Testis (tissue), 3 donors: Measurements from ENCODE around the gene SUSD3. TPM values are rescaled to one million over a fixed set of nuclear protein-coding genes. Genes with fewer than 3 reads are reported as not detected.
"Not testable (repeated sequence)": the region's sequence is repeated elsewhere in the genome, so short reads cannot be mapped to it uniquely, and the experiment has no call there.

Experiments
- DNase-seq: peaks from one replicate; pipeline ENCODE4 v3.0.0-alpha.2; 2019
- H3K27ac ChIP-seq, 2 donors: fragments of 200-600 bp; sonication (generic); one replicate each; pipeline ENCODE4 v1.5.1; 2019
- H3K27me3 ChIP-seq: fragments of 200-600 bp; sonication (generic); one replicate; pipeline ENCODE4 v1.5.1; 2019
- H3K36me3 ChIP-seq: fragments of 200-600 bp; sonication (generic); one replicate; pipeline ENCODE4 v1.5.1; 2017; ENCODE audit warnings: low read depth; ENCODE audit errors: missing control alignments
- H3K4me1 ChIP-seq: fragments of 200-600 bp; sonication (generic); one replicate; pipeline ENCODE4 v1.5.1; 2019
- H3K4me3 ChIP-seq, 2 donors: fragments of 200-600 bp; sonication (generic); one replicate each; pipeline ENCODE4 v1.5.1; 2017 to 2019
- H3K9me3 ChIP-seq: fragments of 200-600 bp; sonication (generic); one replicate; pipeline ENCODE4 v1.5.1; 2017
- CTCF ChIP-seq, 3 experiments: fragments of 450-650 bp in 2 of 3; fragments of 200-600 bp in 1 of 3; sonication (generic) in 1 of 3; IDR thresholded peaks; one replicate each; pipeline ENCODE4 v1.5.1; 2016 to 2019; ENCODE audit warnings: antibody characterized with exemption in 3 of 3, mild to moderate bottlenecking in 2 of 3, moderate library complexity in 1 of 3
- POLR2A ChIP-seq: fragments of 450-650 bp; IDR thresholded peaks from one replicate; pipeline ENCODE4 v1.6.1; 2017; ENCODE audit warnings: antibody characterized with exemption, mild to moderate bottlenecking, moderate library complexity
- WGBS, 2 donors: methylation state at CpG; one replicate each; pipeline ENCODE4 v1.1.5; 2018; 5-methylcytosine and 5-hydroxymethylcytosine counted together
- intact Hi-C: fragments of 100-400 bp; cut with DNase I; formaldehyde crosslinking; loops from one replicate; pipeline ENCODE4 v1.15.1; 2023; ENCODE audit warnings: low total_unique reads
- polyA plus RNA-seq: library from polyadenylated mRNA; stranded (reverse); fragments of 350-450 nt; fragmentation: Illumina TruSeq; extraction: RNeasy Lipid Tissue Mini Kit (QIAGEN cat#74804); gene quantifications from one replicate; pipeline ENCODE4 v1.2.3, GENCODE V29; 2014; ENCODE audit warnings: low read depth, low replicate concordance; ENCODE audit not compliant: insufficient read depth
- total RNA-seq, 2 donors: library from RNA; depleted of rRNA; stranded (reverse); fragments of >200 nt; gene quantifications; one replicate each; pipeline ENCODE4 v1.2.3, GENCODE V29; 2016

Gene SUSD3
- total and polyA plus RNA-seq, 3 donors from 2014 or later, result 172 to 537 (median 282) TPM

- Histone ChIP-seq H3K36me3 (no peaks in the 10 kb centered on the region), H3K27me3 (no peaks in the 10 kb centered on the region), H3K4me3 (no peak overlapping the region), H3K27ac (no peak overlapping the region), H3K4me1 (peaks cover under 1% of the 10 kb centered on the region), H3K9me3 (no peaks in the 10 kb centered on the region)
- intact Hi-C loops, result no loop called here
- TF ChIP-seq CTCF (IDR thresholded peaks at IDR 0.05) (no peak), POLR2A (no peak)
- no peak for DNase-seq
- 81 to 93% methylated on average over 3 to 16 of the region's 17 CpGs for WGBS, 2 donors
Observed at GRCh38 chr9:93114169-93114983, 55.9 kb downstream of the SUSD3 start.

- H3K27me3 ChIP-seq, result no peaks in the 10 kb centered on the region
- intact Hi-C loops, result no loop called here
- no peak overlapping the region for H3K27ac ChIP-seq
- H3K4me3 ChIP-seq, result no peak overlapping the region
- H3K36me3 ChIP-seq, result no peaks in the 10 kb centered on the region
- TF ChIP-seq CTCF (IDR thresholded peaks at IDR 0.05), result no peak
- TF ChIP-seq POLR2A, result no peak
- H3K9me3 ChIP-seq, result no peaks in the 10 kb centered on the region
- 83 to 91% methylated on average over 3 to 5 of the region's 5 CpGs for WGBS, 2 donors
- peaks cover 7% of the 10 kb centered on the region for H3K4me1 ChIP-seq
- no peak for DNase-seq
Observed at GRCh38 chr9:93114984-93115335, 56.5 kb downstream of the SUSD3 start.

- intact Hi-C loops, result no loop called here
- no peak for DNase-seq
- Histone ChIP-seq H3K27ac (no peak overlapping the region), H3K4me3 (no peak overlapping the region), H3K36me3 (no peaks in the 10 kb centered on the region), H3K27me3 (no peaks in the 10 kb centered on the region), H3K9me3 (no peaks in the 10 kb centered on the region), H3K4me1 (peaks cover 13% of the 10 kb centered on the region)
- TF ChIP-seq POLR2A (no peak), CTCF (IDR thresholded peaks at IDR 0.05) (no peak)
- WGBS, 2 donors, result 61 to 69% methylated on average over 3 of the region's 3 CpGs
Observed at GRCh38 chr9:93115486-93116071, 57.1 kb downstream of the SUSD3 start.

- DNase-seq, result peak; percentile 61
- Histone ChIP-seq H3K4me3 (no peak overlapping the region), H3K27ac (no peak overlapping the region), H3K9me3 (no peaks in the 10 kb centered on the region), H3K36me3 (no peaks in the 10 kb centered on the region), H3K4me1 (peaks cover 18% of the 10 kb centered on the region), H3K27me3 (no peaks in the 10 kb centered on the region)
- 65 to 85% methylated on average over 11 to 17 of the region's 17 CpGs for WGBS, 2 donors
- intact Hi-C loops, result no loop called here
- no peak for TF ChIP-seq CTCF (IDR thresholded peaks at IDR 0.05)
- no peak for TF ChIP-seq POLR2A
Observed at GRCh38 chr9:93116072-93116961, 57.8 kb downstream of the SUSD3 start.

- DNase-seq, H3K36me3 ChIP-seq, H3K9me3 ChIP-seq, H3K27me3 ChIP-seq, H3K4me3 ChIP-seq, intact Hi-C loops, H3K27ac ChIP-seq: not testable (repeated sequence)
- WGBS, 2 donors, result 88 to 94% methylated on average over 9 of the region's 9 CpGs
- H3K4me1 ChIP-seq, result peaks cover 19% of the 10 kb centered on the region
Observed at GRCh38 chr9:93117521-93117920, 59.0 kb downstream of the SUSD3 start.
